ENCODE measurements around the gene FRMD4B. TPM values are rescaled to one million over a fixed set of nuclear protein-coding genes. Genes with fewer than 3 reads are reported as not detected.

Gene FRMD4B
- total and polyA plus RNA-seq, 2 donors (not counting 3 experiments of a cell fraction or from before 2014, with no cell fraction given): 66.4 to 89.7 TPM

DNA sequence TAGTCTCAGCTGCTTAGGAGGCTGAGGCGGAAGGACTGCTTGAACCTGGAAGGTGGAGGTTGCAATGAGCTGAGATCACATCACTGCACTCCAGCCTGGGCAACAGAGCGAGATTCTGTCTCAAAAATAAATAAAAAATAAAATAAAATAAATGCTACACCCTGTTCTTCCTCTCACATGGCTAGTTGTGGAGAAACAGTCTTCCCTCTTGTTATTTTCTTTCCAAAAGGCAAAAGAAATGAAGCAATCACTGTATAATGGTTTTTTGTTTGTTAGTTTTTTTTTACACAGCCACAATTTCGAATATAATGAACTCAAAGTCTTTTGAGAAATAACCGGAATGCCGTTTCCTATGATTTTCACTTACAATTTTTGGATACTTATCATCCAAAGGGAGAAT is 4.9 kb upstream of the FRMD4B start:
- ChIA-PET CTCF (interaction anchor here (1.8 kb wide), 1 partner anchor 20 kb away, joined by 6 read pairs; no protein-coding TSS in a partner anchor), POLR2A (no interaction called here)
- Histone ChIP-seq H3K27ac (ENCODE audit: insufficient read depth, low read depth, low read length) (no peak overlapping the region), H3K4me3 (replicated peaks in 1 of 3; ENCODE audit: insufficient read depth in 1 of 3, low read depth in 1 of 3, low read length in 3 of 3) (no peak overlapping the region), H3K9me3 (replicated peaks; ENCODE audit: control insufficient read depth, insufficient read depth, low read length) (no peaks in the 10 kb centered on the region), H3K79me2 (ENCODE audit: control insufficient read depth, insufficient read depth, low read length) (no peaks in the 10 kb centered on the region), H3K4me2 (ENCODE audit: insufficient read depth, low read length) (no peak overlapping the region), H4K20me1 (replicated peaks; ENCODE audit: control insufficient read depth, extremely low read depth, insufficient read depth, low read length) (no peaks in the 10 kb centered on the region), H3K27me3 (ENCODE audit: control insufficient read depth in 2 of 2, insufficient read depth in 2 of 2, low read length in 2 of 2) (no peaks in the 10 kb centered on the region), H2AFZ (ENCODE audit: low read depth, low read length) (no peak overlapping the region), H3K4me1 (ENCODE audit: control insufficient read depth, extremely low read depth, insufficient read depth, low read length) (peaks cover 10% of the 10 kb centered on the region), H3K36me3 (ENCODE audit: control insufficient read depth in 2 of 2, extremely low read depth in 1 of 2, insufficient read depth in 2 of 2, low read length in 2 of 2) (no peaks in the 10 kb centered on the region), H3K9ac (replicated peaks; ENCODE audit: extremely low read depth, insufficient read depth, low read length) (no peak overlapping the region), H3K9me1 (replicated peaks; ENCODE audit: control insufficient read depth, extremely low read depth, insufficient read depth, low read length) (no peaks in the 10 kb centered on the region)
- intact Hi-C loops (cut with micrococcal nuclease) (no loop called here), dilution Hi-C loops (cut with MboI; ENCODE audit: extremely low pct_ligation_motif_present, low sequenced_read_pairs) (no loop called here)
- BruUV-seq (replicated peaks): no TSS peak
- FAIRE-seq: no peak
- TF ChIP-seq POLR2AphosphoS5 (IDR thresholded peaks at IDR 0.05; ENCODE audit: insufficient read depth, low read depth, low read length) (no peak), MYC (IDR thresholded peaks at IDR 0.05; ENCODE audit: low read depth, low read length) (no peak), GATA2 (IDR thresholded peaks at IDR 0.05; ENCODE audit: insufficient read depth, insufficient read length, low read depth, low read length) (no peak), FOS (IDR thresholded peaks at IDR 0.05; ENCODE audit: borderline replicate concordance, insufficient read depth, low read length) (no peak), POLR2A (IDR thresholded peaks at IDR 0.05; ENCODE audit: low read depth, low read length) (no peak), JUN (IDR thresholded peaks at IDR 0.05; ENCODE audit: borderline replicate concordance, insufficient read depth, insufficient read length, low read depth) (no peak), EZH2 (IDR thresholded peaks at IDR 0.05; ENCODE audit: borderline replicate concordance, low read depth, low read length, severe bottlenecking) (no peak)
- TF ChIP-seq, protein P1, sequence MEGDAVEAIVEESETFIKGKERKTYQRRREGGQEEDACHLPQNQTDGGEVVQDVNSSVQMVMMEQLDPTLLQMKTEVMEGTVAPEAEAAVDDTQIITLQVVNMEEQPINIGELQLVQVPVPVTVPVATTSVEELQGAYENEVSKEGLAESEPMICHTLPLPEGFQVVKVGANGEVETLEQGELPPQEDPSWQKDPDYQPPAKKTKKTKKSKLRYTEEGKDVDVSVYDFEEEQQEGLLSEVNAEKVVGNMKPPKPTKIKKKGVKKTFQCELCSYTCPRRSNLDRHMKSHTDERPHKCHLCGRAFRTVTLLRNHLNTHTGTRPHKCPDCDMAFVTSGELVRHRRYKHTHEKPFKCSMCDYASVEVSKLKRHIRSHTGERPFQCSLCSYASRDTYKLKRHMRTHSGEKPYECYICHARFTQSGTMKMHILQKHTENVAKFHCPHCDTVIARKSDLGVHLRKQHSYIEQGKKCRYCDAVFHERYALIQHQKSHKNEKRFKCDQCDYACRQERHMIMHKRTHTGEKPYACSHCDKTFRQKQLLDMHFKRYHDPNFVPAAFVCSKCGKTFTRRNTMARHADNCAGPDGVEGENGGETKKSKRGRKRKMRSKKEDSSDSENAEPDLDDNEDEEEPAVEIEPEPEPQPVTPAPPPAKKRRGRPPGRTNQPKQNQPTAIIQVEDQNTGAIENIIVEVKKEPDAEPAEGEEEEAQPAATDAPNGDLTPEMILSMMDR (IDR thresholded peaks at IDR 0.05; ENCODE audit: extremely low read depth in 1 of 2, insufficient read depth in 1 of 2, low read depth in 1 of 2, low read length in 2 of 2): no peak
- TF ChIP-seq, protein P2, sequence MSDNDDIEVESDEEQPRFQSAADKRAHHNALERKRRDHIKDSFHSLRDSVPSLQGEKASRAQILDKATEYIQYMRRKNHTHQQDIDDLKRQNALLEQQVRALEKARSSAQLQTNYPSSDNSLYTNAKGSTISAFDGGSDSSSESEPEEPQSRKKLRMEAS (IDR thresholded peaks at IDR 0.05; ENCODE audit: insufficient read depth, insufficient read length): no peak
- no peak for DNase-seq (ENCODE audit: low read depth, low spot score)

All from endothelial cell of umbilical vein (primary cell).